Neural cell (in vitro differentiated cells): ENCODE data around the gene ADM2. TPM values are rescaled to one million over a fixed set of nuclear protein-coding genes. Genes with fewer than 3 reads are reported as not detected.

Experiments used
- H2AFZ ChIP-seq: fragments of 200-600, 300-800 bp; sonication (generic), shearing (Covaris generic); 2 replicates; pipeline ENCODE4 v1.6.0; 2014; ENCODE audit warnings: low read depth, mild to moderate bottlenecking, antibody characterized with exemption, low read length, moderate library complexity
- H3F3A ChIP-seq: fragments of 200-600 bp; shearing (Covaris generic); 2 replicates; pipeline ENCODE4 v1.6.1; 2016; ENCODE audit warnings: mild to moderate bottlenecking, moderate library complexity, mixed read lengths, antibody characterized with exemption, low read length; ENCODE audit not compliant: insufficient read depth, poor library complexity, severe bottlenecking
- H3K27ac ChIP-seq: fragments of 200-600, 300-800 bp; sonication (generic), shearing (Covaris generic); 2 replicates; pipeline ENCODE4 v1.5.1; 2014; ENCODE audit warnings: mild to moderate bottlenecking, low read length, moderate library complexity
- H3K27me3 ChIP-seq: fragments of 300-800, 200-600 bp; sonication (generic), shearing (Covaris generic); 2 replicates; pipeline ENCODE4 v1.6.0; 2014; ENCODE audit warnings: mild to moderate bottlenecking, low read depth, low read length, moderate library complexity; ENCODE audit not compliant: insufficient read depth
- H3K36me3 ChIP-seq: fragments of 300-800, 200-600 bp; sonication (generic), shearing (Covaris generic); 2 replicates; pipeline ENCODE4 v1.5.1; 2014; ENCODE audit warnings: mild to moderate bottlenecking, antibody characterized with exemption, low read length, moderate library complexity; ENCODE audit not compliant: insufficient read depth
- H3K4me2 ChIP-seq: fragments of 300-800, 200-600 bp; sonication (generic), shearing (Covaris generic); 2 replicates; pipeline ENCODE4 v1.6.0; 2014; ENCODE audit warnings: mild to moderate bottlenecking, low read length
- H3K4me3 ChIP-seq: fragments of 300-800, 200-600 bp; sonication (generic), shearing (Covaris generic); 2 replicates; pipeline ENCODE4 v1.5.1; 2014; ENCODE audit warnings: mild to moderate bottlenecking, low read length, moderate library complexity
- H3K79me2 ChIP-seq: fragments of 200-600 bp; shearing (Covaris generic); replicated peaks from 2 replicates; pipeline ENCODE4 v1.6.0; 2014; ENCODE audit warnings: mild to moderate bottlenecking, low read length, moderate library complexity; ENCODE audit not compliant: insufficient read depth
- H3K9ac ChIP-seq: fragments of 300-800, 200-600 bp; sonication (generic), shearing (Covaris generic); 2 replicates; pipeline ENCODE4 v1.6.1; 2016; ENCODE audit warnings: mild to moderate bottlenecking, low read length, mixed read lengths
- H3K9me2 ChIP-seq: fragments of 200-600 bp; shearing (Covaris generic); 2 replicates; pipeline ENCODE4 v1.6.1; 2016; ENCODE audit warnings: mild to moderate bottlenecking, low read length, mixed read lengths; ENCODE audit not compliant: insufficient read depth
- H3K9me3 ChIP-seq: fragments of 200-600, 300-800 bp; sonication (generic), shearing (Covaris generic); 2 replicates; pipeline ENCODE4 v1.6.1; 2016; ENCODE audit warnings: mild to moderate bottlenecking, mixed run types, low read length, moderate library complexity, mixed read lengths
- H4K20me1 ChIP-seq: fragments of 200-600 bp; shearing (Covaris generic); 2 replicates; pipeline ENCODE4 v1.6.1; 2016; ENCODE audit warnings: mild to moderate bottlenecking, mixed run types; ENCODE audit not compliant: insufficient read depth
- CTCF ChIP-seq: fragments of 450-650 bp; IDR thresholded peaks from 2 replicates; pipeline ENCODE4 v1.5.1; 2014; ENCODE audit warnings: antibody characterized with exemption, mild to moderate bottlenecking, moderate library complexity; ENCODE audit not compliant: poor library complexity, severe bottlenecking
- EP300 ChIP-seq: fragments of 450-650 bp; conservative IDR thresholded peaks from 2 replicates; pipeline ENCODE4 v1.6.1; 2014; ENCODE audit warnings: antibody characterized with exemption, mild to moderate bottlenecking, moderate library complexity; ENCODE audit not compliant: poor library complexity, severe bottlenecking
- EZH2 ChIP-seq: fragments of 200-600, 300-800 bp; shearing (Covaris generic), sonication (generic); IDR thresholded peaks from 2 replicates; pipeline ENCODE4 v1.6.1; 2014; ENCODE audit warnings: antibody characterized with exemption, low read length, borderline replicate concordance, mild to moderate bottlenecking; ENCODE audit not compliant: insufficient read depth, poor library complexity, severe bottlenecking
- MXI1 ChIP-seq: fragments of 450-650 bp; conservative IDR thresholded peaks from 2 replicates; pipeline ENCODE4 v1.6.1; 2014; ENCODE audit warnings: antibody characterized with exemption, mild to moderate bottlenecking; ENCODE audit not compliant: poor library complexity, severe bottlenecking
- POLR2AphosphoS5 ChIP-seq: IDR thresholded peaks from 2 replicates; pipeline ENCODE4 v1.6.1; 2012
- RAD21 ChIP-seq: fragments of 450-650 bp; conservative IDR thresholded peaks from 2 replicates; pipeline ENCODE4 v1.6.1; 2014; ENCODE audit warnings: antibody characterized with exemption, mild to moderate bottlenecking, moderate library complexity
- REST ChIP-seq: IDR thresholded peaks from 2 replicates; pipeline ENCODE4 v1.6.1; 2012; ENCODE audit warnings: borderline replicate concordance
- SMC3 ChIP-seq: fragments of 450-650 bp; conservative IDR thresholded peaks from 2 replicates; pipeline ENCODE4 v1.6.1; 2014; ENCODE audit warnings: antibody characterized with exemption, mild to moderate bottlenecking, moderate library complexity; ENCODE audit not compliant: poor library complexity
- TAF1 ChIP-seq: IDR thresholded peaks from 2 replicates; pipeline ENCODE4 v1.6.1; 2012; ENCODE audit warnings: low read depth
- polyA plus RNA-seq: library from polyadenylated mRNA; depleted of rRNA; stranded (reverse); fragments of >200 nt; gene quantifications from 2 replicates; pipeline ENCODE4 v1.2.3, GENCODE V29; 2014

Gene ADM2
- polyA plus RNA-seq, 1 donor from 2014 or later: not detected

GRCh38 chr22:50489363-50490243 lies 8.3 kb downstream of the ADM2 start:
- Histone ChIP-seq H3K9me3 (no peaks in the 10 kb centered on the region), H3F3A (no peaks in the 10 kb centered on the region), H3K27me3 (no peaks in the 10 kb centered on the region), H3K4me2 (no peak overlapping the region), H3K9ac (no peak overlapping the region), H2AFZ (no peak overlapping the region), H3K4me3 (no peak overlapping the region), H4K20me1 (no peaks in the 10 kb centered on the region), H3K79me2 (no peaks in the 10 kb centered on the region), H3K36me3 (no peaks in the 10 kb centered on the region), H3K9me2 (no peaks in the 10 kb centered on the region), H3K27ac (no peak overlapping the region)
- TF ChIP-seq REST: no peak
- TF ChIP-seq EP300: no peak
- TF ChIP-seq TAF1: no peak
- no peak for TF ChIP-seq CTCF
- TF ChIP-seq SMC3: no peak
- TF ChIP-seq POLR2AphosphoS5: no peak
- TF ChIP-seq RAD21: no peak
- no peak for TF ChIP-seq MXI1
- no peak for TF ChIP-seq EZH2

- Histone ChIP-seq H3K9me2 (no peaks in the 10 kb centered on the region), H3K27ac (no peak overlapping the region), H3K79me2 (no peaks in the 10 kb centered on the region), H3F3A (no peaks in the 10 kb centered on the region), H3K4me3 (no peak overlapping the region), H4K20me1 (no peaks in the 10 kb centered on the region), H3K9ac (no peak overlapping the region), H2AFZ (no peak overlapping the region), H3K27me3 (no peaks in the 10 kb centered on the region), H3K9me3 (no peaks in the 10 kb centered on the region), H3K4me2 (no peak overlapping the region), H3K36me3 (no peaks in the 10 kb centered on the region)
- TF ChIP-seq POLR2AphosphoS5 (no peak), EP300 (no peak), TAF1 (no peak), RAD21 (no peak), MXI1 (no peak), REST (no peak), SMC3 (no peak), CTCF (no peak), EZH2 (no peak)
Measured at GRCh38 chr22:50490531-50491308, 9.4 kb downstream of the ADM2 start.
